ENCODE measurements around the gene MLEC.
A peak's percentile ranks its signal among the peaks of the same experiment; 100 is the strongest.

MLEC gene

GRCh38 chr12:120670667-120671066, 16.3 kb upstream of the MLEC start:
- no peak for FAIRE-seq
- no peak for DNase-seq (ENCODE audit: insufficient read length, low spot score)
- TF ChIP-seq POLR2A (IDR thresholded peaks at IDR 0.05; ENCODE audit: low read depth, low read length): no peak

- FAIRE-seq (no peak), DNase-seq (ENCODE audit: insufficient read length, low spot score) (no peak)
- no peak for TF ChIP-seq POLR2A (IDR thresholded peaks at IDR 0.05; ENCODE audit: low read depth, low read length)
Observed at GRCh38 chr12:120674097-120674636, 12.8 kb upstream of the MLEC start.

DNA sequence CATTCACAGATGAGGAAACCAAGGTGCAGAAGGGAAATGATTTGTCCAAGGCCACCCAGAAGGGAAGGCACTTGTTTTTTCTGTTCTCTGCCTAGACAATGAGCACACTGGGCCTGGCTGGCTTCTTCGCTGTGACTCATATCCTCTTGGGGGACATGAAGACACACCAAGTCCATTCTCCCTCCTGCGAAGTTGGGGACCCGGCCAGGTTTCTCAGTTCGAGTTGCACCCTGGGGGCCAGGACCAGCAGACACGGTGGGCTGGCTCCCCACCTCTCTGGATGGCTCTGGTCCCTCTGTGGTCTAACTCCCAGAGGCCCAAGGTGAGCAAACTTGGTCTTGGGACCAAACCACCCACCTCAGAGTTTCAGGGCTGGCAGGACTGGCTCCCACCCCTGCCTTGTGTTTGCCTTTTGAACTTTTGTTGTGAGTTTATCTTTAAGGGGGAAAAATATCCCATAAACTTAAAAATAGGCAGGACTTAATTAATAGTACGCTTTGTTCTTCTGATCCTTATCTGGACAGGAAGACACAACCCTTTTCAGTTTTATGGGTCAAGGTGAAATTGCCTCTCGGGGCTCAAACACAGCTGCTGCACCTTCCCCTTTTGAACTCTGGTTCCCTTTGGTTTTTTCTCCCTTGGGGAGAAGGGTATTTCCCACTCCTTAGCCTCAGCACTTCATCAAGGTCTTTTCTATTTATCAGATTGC, 9.0 kb upstream of the MLEC start:
- peak; percentile 40 for DNase-seq (ENCODE audit: insufficient read length, low spot score)
- TF ChIP-seq POLR2A (IDR thresholded peaks at IDR 0.05; ENCODE audit: low read depth, low read length): no peak

GRCh38 chr12:120678572-120678971, 8.4 kb upstream of the MLEC start:
- no peak for DNase-seq (ENCODE audit: insufficient read length, low spot score)
- no peak for FAIRE-seq
- no peak for TF ChIP-seq POLR2A (IDR thresholded peaks at IDR 0.05; ENCODE audit: low read depth, low read length)

More for the DNA sequence above, 9.0 kb upstream of the MLEC start:
- peak; percentile 11 for FAIRE-seq

DNA sequence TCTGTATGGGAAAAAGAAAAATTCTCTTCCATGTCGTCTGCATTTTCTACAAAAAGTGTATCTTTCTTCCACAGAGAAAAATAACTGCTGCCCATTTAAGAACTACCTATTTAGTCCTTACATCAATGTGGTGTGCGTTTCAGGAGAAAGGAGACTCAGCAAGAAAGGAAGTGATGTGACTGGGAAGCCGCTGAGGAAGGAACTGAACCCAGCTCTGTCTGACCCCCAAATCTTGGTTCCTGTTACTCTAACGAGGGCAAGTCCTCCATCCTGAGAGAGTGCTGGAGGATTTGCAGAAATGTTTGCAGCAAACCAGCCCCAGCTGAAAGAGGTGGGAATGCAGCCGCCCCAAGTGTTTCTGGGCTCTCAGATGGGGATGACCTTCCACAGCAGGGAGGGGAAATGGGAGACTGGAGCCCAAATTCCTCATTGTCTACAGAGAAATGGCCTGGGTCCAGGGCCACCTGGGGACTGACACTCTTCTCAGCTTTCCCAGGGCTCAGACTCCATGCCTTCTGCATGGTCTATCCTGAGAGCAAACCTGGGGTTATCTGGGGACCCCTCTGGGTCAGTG, 6.7 kb upstream of the MLEC start:
- DNase-seq (ENCODE audit: insufficient read length, low spot score) (no peak), FAIRE-seq (no peak)
- no peak for TF ChIP-seq POLR2A (IDR thresholded peaks at IDR 0.05; ENCODE audit: low read depth, low read length)

DNA sequence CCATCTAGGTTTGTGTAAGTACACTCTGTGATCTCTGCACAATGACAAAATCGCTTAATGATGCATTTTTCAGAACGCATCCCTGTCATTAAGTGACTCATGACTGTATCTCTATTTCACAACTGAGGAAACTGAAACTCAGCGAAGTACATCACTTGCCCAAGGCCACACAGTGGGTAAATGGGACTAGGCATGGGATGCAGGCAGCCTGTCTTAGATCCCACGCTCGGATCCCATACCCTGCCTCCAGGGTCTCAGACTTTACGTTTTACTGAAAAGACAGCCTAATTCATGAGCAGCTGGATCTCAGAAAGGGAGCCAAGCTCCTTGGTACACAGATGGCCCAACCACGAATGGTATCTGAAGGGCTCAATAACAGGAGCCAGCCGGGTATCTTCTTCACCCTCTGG, 2.4 kb upstream of the MLEC start:
- no peak for DNase-seq (ENCODE audit: insufficient read length, low spot score)
- no peak for FAIRE-seq
- no peak for TF ChIP-seq POLR2A (IDR thresholded peaks at IDR 0.05; ENCODE audit: low read depth, low read length)

GRCh38 chr12:120685522-120685921, 1.4 kb upstream of the MLEC start:
- no peak for TF ChIP-seq POLR2A (IDR thresholded peaks at IDR 0.05; ENCODE audit: low read depth, low read length)
- no peak for FAIRE-seq
- no peak for DNase-seq (ENCODE audit: insufficient read length, low spot score)

GRCh38 chr12:120686151-120686689, 729 bp upstream of the MLEC start:
- TF ChIP-seq POLR2A (IDR thresholded peaks at IDR 0.05; ENCODE audit: low read depth, low read length): peak; percentile 94
- peak; percentile 93 for DNase-seq (ENCODE audit: insufficient read length, low spot score)
- FAIRE-seq: peak; percentile 75

DNA sequence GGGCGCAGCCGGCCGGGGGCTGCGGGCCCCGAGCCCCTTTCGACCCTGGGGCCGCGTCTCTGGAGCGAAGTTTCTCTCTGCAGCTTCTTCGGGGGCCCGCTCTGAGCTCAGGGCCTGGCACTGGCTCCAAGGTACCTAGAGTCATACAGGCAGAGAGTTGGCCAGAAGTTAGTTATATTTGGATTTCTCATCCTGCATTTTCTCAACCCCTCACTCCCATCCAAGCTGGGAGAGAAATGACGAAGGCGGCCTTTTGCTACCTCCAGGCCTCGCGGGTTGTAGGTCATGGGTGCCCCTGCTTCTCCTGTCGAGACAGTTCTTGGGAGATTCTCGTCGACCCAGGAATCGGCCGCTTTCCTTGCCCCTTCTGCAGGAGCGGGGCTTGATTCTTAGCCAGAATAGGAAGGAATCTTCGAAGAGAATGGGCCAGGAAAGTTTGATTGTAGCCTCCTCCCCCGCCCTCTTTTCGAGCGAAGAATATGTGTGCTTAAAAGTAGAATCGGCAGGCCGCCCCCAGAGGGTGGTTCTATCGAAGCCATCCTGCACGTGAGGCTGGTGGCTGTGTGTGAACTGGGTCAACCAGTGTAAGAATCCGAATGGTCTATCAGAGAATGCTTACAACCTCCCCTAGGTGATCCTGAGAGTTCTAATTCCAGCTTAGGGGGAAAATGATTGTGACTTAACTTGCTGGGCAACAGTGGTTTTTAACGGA, 785 bp downstream of the MLEC start:
- DNase-seq (ENCODE audit: insufficient read length, low spot score) (no peak), FAIRE-seq (no peak)
- no peak for TF ChIP-seq POLR2A (IDR thresholded peaks at IDR 0.05; ENCODE audit: low read depth, low read length)

GRCh38 chr12:120688527-120689071, 1.6 kb downstream of the MLEC start:
- no peak for TF ChIP-seq POLR2A (IDR thresholded peaks at IDR 0.05; ENCODE audit: low read depth, low read length)
- FAIRE-seq: no peak
- DNase-seq (ENCODE audit: insufficient read length, low spot score): no peak

- no peak for FAIRE-seq
- no peak for TF ChIP-seq POLR2A (IDR thresholded peaks at IDR 0.05; ENCODE audit: low read depth, low read length)
- DNase-seq (ENCODE audit: insufficient read length, low spot score): no peak
Observed at GRCh38 chr12:120689397-120690082, 2.6 kb downstream of the MLEC start.

- DNase-seq (ENCODE audit: insufficient read length, low spot score) (no peak), FAIRE-seq (no peak)
- TF ChIP-seq POLR2A (IDR thresholded peaks at IDR 0.05; ENCODE audit: low read depth, low read length): no peak
Observed at GRCh38 chr12:120690083-120690450, 3.1 kb downstream of the MLEC start.

- FAIRE-seq (no peak), DNase-seq (ENCODE audit: insufficient read length, low spot score) (no peak)
- no peak for TF ChIP-seq POLR2A (IDR thresholded peaks at IDR 0.05; ENCODE audit: low read depth, low read length)
Observed at GRCh38 chr12:120690978-120691377, 4.0 kb downstream of the MLEC start.

Data from H54 (cell line).